Prostate gland (tissue), 2 donors: ENCODE results near the gene CCND2. TPM values are rescaled to one million over a fixed set of nuclear protein-coding genes. Genes with fewer than 3 reads are reported as not detected.

Experiments used
- DNase-seq: peaks from one replicate; pipeline ENCODE4 v3.0.0-alpha.2; 2019; ENCODE audit warnings: low spot score
- H3K27ac ChIP-seq, 2 donors: fragments of 200-600 bp; sonication (generic); 2 replicates each; pipeline ENCODE4 v1.5.1; 2017 to 2019
- H3K27me3 ChIP-seq: fragments of 200-600 bp; sonication (generic); replicated peaks from 2 replicates; pipeline ENCODE4 v1.5.1; 2019; ENCODE audit not compliant: insufficient read depth
- H3K36me3 ChIP-seq, 2 donors: fragments of 200-600 bp; sonication (generic); 1 replicate in 1 of 2; 2 replicates in 1 of 2; pipeline versions ENCODE4 v1.5.1 to v1.8.1; 2017 to 2019
- H3K4me1 ChIP-seq: fragments of 200-600 bp; sonication (generic); replicated peaks from 2 replicates; pipeline ENCODE4 v1.5.1; 2019
- H3K4me3 ChIP-seq, 2 donors: fragments of 200-600 bp; sonication (generic); 2 replicates each; pipeline ENCODE4 v1.5.1; 2017 to 2019
- H3K9me3 ChIP-seq: fragments of 200-600 bp; sonication (generic); 2 replicates; pipeline ENCODE4 v1.5.1; 2017
- CTCF ChIP-seq, 4 experiments: fragments of 200-600 bp in 2 of 4; fragments of 450-650 bp in 2 of 4; sonication (generic) in 2 of 4; IDR thresholded peaks; 1 replicate in 3 of 4; 2 replicates in 1 of 4; pipeline ENCODE4 v1.5.1; 2016 to 2019; ENCODE audit warnings: antibody characterized with exemption in 4 of 4, mild to moderate bottlenecking in 2 of 4, moderate library complexity in 2 of 4
- POLR2A ChIP-seq: fragments of 450-650 bp; IDR thresholded peaks from one replicate; pipeline ENCODE4 v1.6.1; 2016; ENCODE audit warnings: antibody characterized with exemption, mild to moderate bottlenecking
- POLR2AphosphoS5 ChIP-seq: sonication (generic); formaldehyde crosslinking; IDR thresholded peaks from one replicate; pipeline ENCODE4 v1.6.1; 2017; ENCODE audit warnings: antibody characterized with exemption
- WGBS: methylation state at CpG from one replicate; pipeline ENCODE4 v1.1.5; 2018; 5-methylcytosine and 5-hydroxymethylcytosine counted together
- intact Hi-C: fragments of 100-400 bp; cut with DNase I; formaldehyde crosslinking; loops from one replicate; pipeline ENCODE4 v1.14.2; 2022
- total RNA-seq, 2 donors: library from RNA; depleted of rRNA; stranded (reverse); fragments of >200 nt; gene quantifications; one replicate each; pipeline ENCODE4 v1.1.0, GENCODE V29; 2016

The CCND2 gene
- total RNA-seq, 2 donors from 2014 or later: 31.6 to 46.1 TPM

GRCh38 chr12:4282103-4282891 is 8.7 kb downstream of the CCND2 start:
- 89% methylated on average over 16 of the region's 16 CpGs for WGBS
- intact Hi-C loops: no loop called here
- TF ChIP-seq POLR2AphosphoS5: no peak
- no peak for TF ChIP-seq POLR2A
- no peak for TF ChIP-seq CTCF (IDR thresholded peaks at IDR 0.05)
- Histone ChIP-seq H3K27ac (no peak overlapping the region), H3K9me3 (no peaks in the 10 kb centered on the region), H3K4me1 (no peaks in the 10 kb centered on the region), H3K4me3 (no peak overlapping the region), H3K27me3 (peaks cover 2% of the 10 kb centered on the region), H3K36me3 (no peaks in the 10 kb centered on the region)
- DNase-seq: no peak

GRCh38 chr12:4282892-4283511 is 9.4 kb downstream of the CCND2 start:
- WGBS: 64% methylated on average over 12 of the region's 12 CpGs
- TF ChIP-seq POLR2A (no peak), CTCF (IDR thresholded peaks at IDR 0.05) (no peak), POLR2AphosphoS5 (no peak)
- intact Hi-C loops: no loop called here
- Histone ChIP-seq H3K27me3 (peaks cover 2% of the 10 kb centered on the region), H3K9me3 (no peaks in the 10 kb centered on the region), H3K36me3 (no peaks in the 10 kb centered on the region), H3K4me1 (no peaks in the 10 kb centered on the region), H3K27ac (no peak overlapping the region), H3K4me3 (no peak overlapping the region)
- DNase-seq: no peak

GRCh38 chr12:4283512-4284255 is 10.1 kb downstream of the CCND2 start:
- peaks cover 2% of the 10 kb centered on the region for H3K27me3 ChIP-seq
- H3K9me3 ChIP-seq: no peaks in the 10 kb centered on the region
- no peak overlapping the region for H3K4me3 ChIP-seq
- intact Hi-C loops: no loop called here
- DNase-seq: no peak
- no peaks in the 10 kb centered on the region for H3K36me3 ChIP-seq
- TF ChIP-seq POLR2AphosphoS5 (no peak), POLR2A (no peak), CTCF (IDR thresholded peaks at IDR 0.05) (no peak)
- 56% methylated on average over 12 of the region's 12 CpGs for WGBS
- no peaks in the 10 kb centered on the region for H3K4me1 ChIP-seq
- no peak overlapping the region for H3K27ac ChIP-seq

- DNase-seq: no peak
- no peak overlapping the region for H3K4me3 ChIP-seq
- no peaks in the 10 kb centered on the region for H3K36me3 ChIP-seq
- H3K27ac ChIP-seq: no peak overlapping the region
- 85% methylated on average over 4 of the region's 4 CpGs for WGBS
- intact Hi-C loops: no loop called here
- H3K27me3 ChIP-seq: peaks cover 2% of the 10 kb centered on the region
- H3K9me3 ChIP-seq: no peaks in the 10 kb centered on the region
- TF ChIP-seq POLR2AphosphoS5: no peak
- TF ChIP-seq POLR2A: no peak
- TF ChIP-seq CTCF (IDR thresholded peaks at IDR 0.05): no peak
- no peaks in the 10 kb centered on the region for H3K4me1 ChIP-seq
Observed at GRCh38 chr12:4284306-4284705, 10.7 kb downstream of the CCND2 start.
